ENCODE data around the gene SLC6A18.
"Not testable (repeated sequence)": the region's sequence is repeated elsewhere in the genome, so short reads cannot be mapped to it uniquely, and the experiment has no call there.

SLC6A18 gene

GRCh38 chr5:1275397-1276391, 50.5 kb downstream of the SLC6A18 start:
- not testable (repeated sequence) for DNase-seq (ENCODE audit: low read depth in 2 of 2)

DNA sequence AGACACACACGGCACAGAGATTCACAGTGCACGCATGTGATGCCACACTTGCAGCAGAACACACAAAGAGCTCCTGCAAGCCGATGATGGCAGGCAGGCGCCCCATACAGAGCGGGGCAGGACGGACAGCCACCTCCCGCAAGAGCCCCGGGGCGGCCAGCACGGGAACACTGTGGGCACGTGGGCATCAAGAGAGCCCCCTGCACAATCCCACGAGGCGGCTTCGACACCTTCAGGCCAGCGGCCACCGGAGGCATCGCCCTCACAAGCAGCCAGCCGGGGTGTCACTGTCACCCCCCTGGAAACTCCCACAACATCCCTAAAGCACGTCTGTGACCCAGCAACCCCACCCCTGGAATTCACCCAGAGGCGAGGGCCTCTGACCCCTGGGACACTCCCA, 51.7 kb downstream of the SLC6A18 start:
- no peak for DNase-seq (ENCODE audit: low read depth in 2 of 2)

- DNase-seq (ENCODE audit: low read depth in 2 of 2), result no peak
Observed at GRCh38 chr5:1277331-1277730, 52.1 kb downstream of the SLC6A18 start.

DNA sequence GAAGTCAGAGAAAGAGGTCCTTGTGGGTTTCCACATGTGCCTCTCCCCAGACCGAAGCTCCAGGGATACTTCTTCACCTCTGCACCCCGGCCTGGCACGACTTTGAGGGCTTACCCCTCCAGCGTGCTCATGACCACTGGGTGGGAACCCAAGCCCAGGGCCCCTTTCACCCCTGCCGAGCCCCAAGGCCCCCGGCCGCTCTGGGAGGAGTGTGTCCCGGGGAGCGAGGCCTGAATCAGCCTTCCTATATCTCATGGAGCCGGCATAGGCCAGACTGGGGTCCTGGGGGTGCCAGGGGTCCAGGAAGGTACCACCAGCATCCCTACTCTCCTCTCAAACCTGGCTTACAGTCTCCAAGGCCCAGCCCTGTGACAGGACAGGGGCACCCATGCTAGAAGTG, 52.6 kb downstream of the SLC6A18 start:
- DNase-seq (ENCODE audit: low read depth in 2 of 2), result no peak

DNA sequence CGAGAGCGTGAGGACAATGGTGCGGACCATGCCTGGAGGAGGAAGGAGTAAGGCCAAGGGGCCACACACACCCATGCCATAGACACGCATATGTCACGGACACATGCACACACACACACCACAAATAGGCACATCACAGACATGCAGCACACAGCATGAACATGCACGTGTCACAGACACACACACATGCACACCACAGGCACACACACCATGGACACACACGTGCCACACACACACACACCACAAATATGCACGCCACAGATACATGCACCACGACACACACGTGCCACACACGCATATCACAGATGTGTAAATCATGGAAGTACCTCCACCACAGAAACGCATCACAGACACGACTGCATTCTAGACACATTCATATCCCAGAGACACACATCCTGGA, 53.0 kb downstream of the SLC6A18 start:
- DNase-seq (ENCODE audit: low read depth in 2 of 2), result no peak

DNA sequence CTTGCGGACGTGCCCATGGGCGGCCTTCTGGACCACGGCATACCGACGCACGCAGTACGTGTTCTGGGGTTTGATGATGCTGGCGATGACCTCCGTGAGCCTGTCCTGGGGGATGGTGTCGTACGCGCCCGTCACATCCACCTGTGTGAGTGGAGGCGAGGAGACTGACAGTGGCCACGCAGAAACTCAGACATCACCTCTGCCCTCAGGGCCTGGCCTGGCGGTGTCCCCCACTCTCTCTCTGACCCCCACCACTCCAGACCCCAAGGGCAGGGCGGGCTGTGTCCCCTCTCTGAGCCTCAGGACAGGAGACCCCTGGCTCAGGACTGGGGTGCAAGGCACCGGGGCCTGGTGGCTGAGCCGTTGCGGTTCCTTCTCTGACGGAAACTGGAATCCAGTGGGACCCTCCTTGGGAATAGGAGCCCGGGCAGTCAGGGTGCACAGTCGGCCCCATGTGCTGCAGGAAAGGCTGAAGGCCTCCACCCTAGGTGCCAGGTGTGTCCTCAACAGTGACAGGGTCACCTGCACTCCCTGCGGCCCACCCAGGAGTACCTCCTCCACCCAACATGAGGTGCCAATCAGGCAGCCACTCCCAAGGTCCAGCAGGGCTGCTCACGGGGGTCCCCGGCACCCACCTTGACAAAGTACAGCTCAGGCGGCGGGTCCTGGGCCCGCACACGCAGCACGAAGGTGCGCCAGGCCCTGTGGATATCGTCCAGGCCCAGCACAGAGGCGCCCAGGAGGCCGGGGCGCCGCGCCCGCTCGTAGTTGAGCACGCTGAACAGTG, 53.7 kb downstream of the SLC6A18 start:
- DNase-seq (ENCODE audit: low read depth in 2 of 2), result no peak

DNA sequence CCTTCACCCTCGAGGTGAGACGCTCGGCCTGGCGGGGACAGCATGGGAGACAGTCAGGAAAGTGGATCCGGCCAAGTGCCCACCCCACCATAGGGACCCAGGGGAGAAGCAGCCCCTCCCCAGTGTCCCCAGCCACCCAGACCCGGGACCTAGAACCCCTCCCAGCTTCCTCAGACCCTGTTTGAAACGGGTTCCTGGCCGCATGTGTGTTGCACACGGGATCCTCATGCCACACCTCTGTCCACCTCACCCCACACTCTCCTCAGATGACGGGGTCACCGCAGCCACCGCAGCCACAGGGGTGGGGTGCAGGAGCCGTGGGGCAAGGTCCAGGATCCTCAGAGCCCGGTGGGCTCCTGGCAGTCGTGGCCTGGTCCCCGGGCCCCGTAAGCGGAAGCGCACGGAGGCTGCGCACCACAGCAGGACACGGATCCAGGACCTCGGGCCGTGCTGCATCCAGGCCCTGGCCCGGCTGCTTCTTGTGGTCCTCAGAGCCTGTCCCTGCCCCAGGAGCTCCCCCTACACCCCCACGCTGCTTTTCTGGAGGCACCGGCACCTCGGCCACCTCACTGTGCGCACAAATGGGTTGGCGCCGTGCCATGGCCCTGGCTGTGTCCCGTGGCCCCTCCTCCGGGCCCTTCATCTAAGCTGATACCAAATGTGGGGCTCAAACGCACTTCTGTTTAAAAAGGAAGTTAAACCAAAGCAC, 54.4 kb downstream of the SLC6A18 start:
- DNase-seq (ENCODE audit: low read depth in 2 of 2), result no peak

DNA sequence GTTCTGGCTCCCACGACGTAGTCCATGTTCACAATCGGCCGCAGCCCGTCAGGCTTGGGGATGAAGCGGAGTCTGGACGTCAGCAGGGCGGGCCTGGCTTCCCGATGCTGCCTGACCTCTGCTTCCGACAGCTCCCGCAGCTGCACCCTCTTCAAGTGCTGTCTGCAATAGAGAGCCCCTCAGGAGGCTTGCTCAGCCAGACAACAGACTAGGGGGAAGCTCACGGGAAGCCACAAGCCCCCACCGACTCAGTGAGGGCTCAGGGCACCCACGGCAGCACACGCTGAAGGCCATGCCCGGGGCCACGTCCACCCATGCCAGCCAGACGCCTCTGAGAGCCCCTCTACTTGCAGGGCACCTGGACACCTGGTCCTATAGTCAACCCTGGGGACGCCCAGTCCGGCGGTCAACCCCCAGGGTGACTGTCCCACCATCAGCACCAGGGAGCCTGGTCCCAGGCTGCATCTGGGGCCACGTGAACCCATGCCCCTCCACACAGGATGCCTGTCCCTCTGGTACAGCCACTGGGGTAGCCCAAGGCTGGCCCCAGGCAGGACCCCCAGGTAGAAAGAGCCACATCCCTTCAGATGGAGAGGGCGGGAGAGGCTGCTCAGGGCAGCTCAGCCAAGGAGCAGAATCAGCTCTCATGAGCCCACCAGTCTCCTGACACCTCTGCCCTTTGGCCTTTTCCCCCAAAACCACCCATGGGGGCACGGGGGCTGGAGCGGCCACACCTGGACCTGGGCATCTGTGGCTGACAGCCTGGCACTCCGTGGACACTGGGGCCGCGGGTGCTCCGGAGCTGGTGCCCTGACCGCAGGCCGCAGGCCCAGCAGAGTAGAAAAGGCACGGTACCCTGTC, 55.2 kb downstream of the SLC6A18 start:
- DNase-seq (ENCODE audit: low read depth in 2 of 2), result no peak

DNA sequence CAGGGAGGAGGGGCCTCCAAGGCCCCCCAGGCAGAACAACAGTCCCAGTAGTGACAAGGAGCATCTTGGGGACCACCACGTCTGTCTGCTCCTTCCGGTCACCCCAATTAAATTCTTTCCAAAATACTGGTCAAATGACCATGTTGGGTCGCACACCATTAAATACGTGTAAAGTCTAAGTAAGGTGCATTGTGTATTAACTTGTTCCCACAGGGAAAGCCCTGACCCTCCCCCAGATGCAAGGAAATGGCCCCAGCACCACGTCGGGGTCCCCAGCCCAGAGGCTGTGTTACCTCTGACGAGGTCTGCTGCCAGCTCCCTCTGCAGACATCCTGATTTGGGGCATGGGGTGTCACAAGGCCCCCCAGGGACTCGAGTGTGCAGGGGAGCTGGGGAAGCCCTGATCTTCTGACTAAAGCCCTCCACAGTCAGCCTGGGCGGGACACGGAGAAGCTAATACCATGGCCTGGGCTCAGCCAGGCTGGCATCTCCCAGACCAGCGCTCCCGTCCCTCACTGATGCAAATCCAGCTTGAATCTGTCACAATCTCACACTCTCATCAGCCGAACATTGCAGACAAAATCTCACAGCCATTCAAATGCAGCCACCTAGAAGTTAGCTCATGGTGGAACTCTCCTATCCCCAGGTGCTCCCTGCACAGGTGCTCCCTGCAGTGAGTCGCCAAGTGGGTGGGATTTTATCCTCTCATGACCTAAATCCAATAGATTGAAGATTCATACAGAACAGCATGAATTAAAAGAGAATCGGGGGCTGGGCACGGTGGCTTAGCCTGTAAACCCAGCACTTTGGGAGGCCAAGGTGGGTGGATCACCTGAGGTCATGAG, 56.1 kb downstream of the SLC6A18 start:
- no peak for DNase-seq (ENCODE audit: low read depth in 2 of 2)

DNA sequence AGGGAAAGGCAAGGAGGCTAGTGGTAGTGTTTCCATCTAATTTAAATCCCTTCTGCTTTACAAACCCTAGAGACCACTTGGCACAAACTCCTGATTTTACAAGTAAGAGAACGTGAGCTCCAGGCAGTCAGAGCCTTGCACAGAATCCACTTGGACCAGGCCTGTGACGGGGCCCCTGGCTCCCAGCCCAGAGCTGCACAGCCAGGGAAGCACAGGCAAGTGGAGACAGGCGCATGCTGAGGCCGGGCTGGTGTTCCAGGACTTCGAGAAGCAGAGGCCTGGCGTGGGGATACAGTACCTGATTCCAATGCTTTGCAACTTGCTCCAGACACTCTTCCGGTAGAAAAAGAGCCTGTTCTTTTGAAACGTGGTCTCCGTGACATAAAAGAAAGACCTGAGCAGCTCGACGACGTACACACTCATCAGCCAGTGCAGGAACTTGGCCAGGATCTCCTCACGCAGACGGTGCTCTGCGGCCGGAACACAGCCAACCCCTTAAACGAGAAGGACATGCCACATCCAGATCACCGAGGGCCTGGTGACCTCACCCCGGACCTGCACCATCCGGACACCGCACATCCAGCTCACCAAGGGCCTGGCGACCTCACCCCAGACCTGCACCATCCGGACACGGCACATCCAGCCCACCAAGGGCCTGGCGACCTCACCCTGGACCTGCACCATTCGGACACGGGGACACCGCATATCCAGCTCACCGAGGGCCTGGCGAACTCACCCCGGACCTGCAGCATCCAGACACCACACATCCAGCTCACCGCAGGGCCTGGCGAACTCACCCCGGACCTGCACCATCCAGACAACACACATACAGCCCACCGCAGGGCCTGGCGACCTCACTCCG, 57.2 kb downstream of the SLC6A18 start:
- no peak for DNase-seq (ENCODE audit: low read depth in 2 of 2)

DNA sequence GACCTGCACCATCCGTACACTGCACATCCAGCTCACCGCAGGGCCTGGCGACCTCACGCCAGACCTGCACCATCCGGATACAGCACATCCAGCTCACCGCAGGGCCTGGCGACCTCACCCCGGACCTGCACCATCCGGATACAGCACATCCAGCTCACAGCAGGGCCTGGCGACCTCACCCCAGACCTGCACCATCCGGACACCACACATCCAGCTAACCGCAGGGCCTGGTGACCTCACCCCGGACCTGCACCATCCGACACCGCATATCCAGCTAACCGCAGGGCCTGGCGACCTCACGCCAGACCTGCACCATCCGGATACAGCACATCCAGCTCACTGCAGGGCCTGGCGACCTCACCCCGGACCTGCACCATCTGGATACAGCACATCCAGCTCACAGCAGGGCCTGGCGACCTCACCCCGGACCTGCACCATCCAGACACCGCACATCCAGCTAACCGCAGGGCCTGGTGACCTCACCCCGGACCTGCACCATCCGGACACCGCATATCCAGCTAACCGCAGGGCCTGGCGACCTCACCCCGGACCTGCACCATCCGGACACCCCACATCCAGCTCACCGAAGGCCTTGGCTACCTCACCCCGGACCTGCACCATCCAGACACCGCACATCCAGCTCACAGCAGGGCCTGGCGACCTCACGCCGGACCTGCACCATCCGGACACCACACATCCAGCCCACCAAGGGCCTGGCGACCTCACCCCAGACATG, 58.0 kb downstream of the SLC6A18 start:
- DNase-seq (ENCODE audit: low read depth in 2 of 2), result not testable (repeated sequence)

DNA sequence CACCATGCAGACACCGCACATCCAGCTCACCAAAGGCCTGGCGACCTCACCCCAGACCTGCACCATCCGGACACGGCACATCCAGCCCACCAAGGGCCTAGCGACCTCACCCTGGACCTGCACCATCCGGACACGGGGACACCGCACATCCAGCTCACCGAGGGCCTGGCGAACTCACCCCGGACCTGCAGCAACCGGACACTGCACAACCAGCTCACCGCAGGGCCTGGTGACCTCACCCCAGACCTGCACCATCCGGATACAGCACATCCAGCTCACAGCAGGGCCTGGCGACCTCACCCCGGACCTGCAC, 58.5 kb downstream of the SLC6A18 start:
- DNase-seq (ENCODE audit: low read depth in 2 of 2), result not testable (repeated sequence)

- not testable (repeated sequence) for DNase-seq (ENCODE audit: low read depth in 2 of 2)
Observed at GRCh38 chr5:1284336-1284970, 59.3 kb downstream of the SLC6A18 start.

- no peak for DNase-seq (ENCODE audit: low read depth in 2 of 2)
Observed at GRCh38 chr5:1285141-1285540, 60.0 kb downstream of the SLC6A18 start.

DNA sequence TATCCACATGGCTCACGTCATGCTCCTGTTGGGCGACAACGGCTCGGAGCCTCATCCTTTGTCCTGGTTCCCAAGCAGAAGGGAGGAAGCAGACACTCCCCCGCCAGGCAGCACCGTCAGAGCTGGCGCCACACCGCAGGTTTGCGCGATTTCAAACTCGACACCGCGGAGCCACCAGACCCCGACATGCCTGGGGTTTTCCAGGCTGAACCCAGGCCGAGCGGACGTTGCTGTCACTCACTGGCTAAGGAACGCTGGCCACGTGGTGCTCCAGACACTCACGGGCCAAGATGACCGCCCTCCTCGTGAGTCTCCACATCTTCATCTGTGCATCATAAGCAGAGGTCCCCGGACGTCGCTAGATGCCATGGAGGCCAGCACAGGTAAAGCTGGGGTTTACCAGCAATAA, 60.7 kb downstream of the SLC6A18 start:
- no peak for DNase-seq (ENCODE audit: low read depth in 2 of 2)

DNA sequence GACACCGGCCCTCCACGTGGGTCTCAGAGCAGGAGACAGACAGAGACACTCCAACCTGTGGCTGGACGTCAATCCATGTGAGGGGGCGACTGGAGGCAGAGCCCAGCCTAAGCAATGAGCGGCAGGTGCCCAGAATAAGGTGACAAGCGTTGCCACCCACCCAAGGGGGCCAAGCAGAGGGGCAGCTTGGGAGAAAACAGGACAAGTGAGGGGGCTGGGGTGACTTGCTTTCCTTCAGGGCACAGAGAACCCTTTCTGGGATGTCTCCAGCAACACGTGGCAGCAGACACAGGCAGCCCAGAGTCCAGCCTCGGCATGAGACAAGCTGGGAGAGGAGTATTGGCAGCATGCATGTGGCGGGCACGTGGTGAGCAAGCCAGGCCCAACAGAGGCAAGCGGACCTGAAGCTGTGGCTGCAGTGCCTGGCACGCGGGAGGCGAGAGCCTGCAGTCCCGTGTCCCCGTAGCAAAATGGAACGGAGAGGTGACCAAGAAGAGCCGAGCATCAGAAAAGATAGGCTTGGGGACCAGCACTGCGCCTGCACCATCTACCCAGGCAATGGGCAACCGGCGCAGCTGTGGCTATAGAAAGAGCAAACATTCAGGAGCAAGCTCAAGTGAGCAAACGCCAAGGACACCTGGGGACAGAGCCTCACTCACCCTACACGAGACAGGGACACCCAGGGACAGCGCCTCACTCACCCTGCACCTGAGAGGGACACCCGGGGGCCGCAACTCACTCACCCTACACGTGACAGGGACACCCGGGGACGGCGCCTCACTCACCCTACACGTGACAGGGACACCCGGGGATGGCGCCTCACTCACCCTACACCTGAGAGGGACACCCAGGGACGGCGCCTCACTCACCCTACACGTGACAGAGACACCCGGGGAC, 63.5 kb downstream of the SLC6A18 start:
- no peak for DNase-seq (ENCODE audit: low read depth in 2 of 2)

GRCh38 chr5:1289559-1289958, 64.4 kb downstream of the SLC6A18 start:
- not testable (repeated sequence) for DNase-seq (ENCODE audit: low read depth in 2 of 2)
